Measurements from ENCODE around the gene TNF. TPM values are rescaled to one million over a fixed set of nuclear protein-coding genes. Genes with fewer than 3 reads are reported as not detected.

Gene TNF
- total RNA-seq, 1 donor from 2014 or later, result 0.47 TPM

DNA sequence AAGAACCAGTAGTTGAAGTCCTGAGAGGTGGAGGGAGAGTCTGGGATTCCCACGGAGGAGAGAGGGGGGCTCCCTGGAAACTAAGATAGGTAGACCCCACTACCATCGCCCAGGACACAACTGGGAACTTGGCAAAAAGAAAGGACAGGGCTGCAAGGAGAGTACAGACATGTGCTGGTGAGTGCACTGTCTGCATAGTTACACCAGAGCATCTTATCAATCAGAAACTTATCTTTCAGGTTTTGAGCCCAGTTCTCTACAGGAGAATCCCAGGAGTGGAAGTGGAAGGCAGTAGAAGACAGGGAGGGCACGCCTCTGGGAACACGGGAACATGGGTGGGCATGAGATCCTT lies 15.8 kb upstream of the TNF start:
- Histone ChIP-seq H3K4me3 (peak overlapping the region; percentile 21), H3K4me1 (peaks cover 48% of the 10 kb centered on the region)
- DNase-seq, result no peak

GRCh38 chr6:31559958-31560696 lies 15.2 kb upstream of the TNF start:
- H3K4me3 ChIP-seq, result peak overlapping the region; percentile 21
- H3K27ac ChIP-seq (replicated peaks), result peak overlapping the region; percentile 81
- TF ChIP-seq, protein P1, sequence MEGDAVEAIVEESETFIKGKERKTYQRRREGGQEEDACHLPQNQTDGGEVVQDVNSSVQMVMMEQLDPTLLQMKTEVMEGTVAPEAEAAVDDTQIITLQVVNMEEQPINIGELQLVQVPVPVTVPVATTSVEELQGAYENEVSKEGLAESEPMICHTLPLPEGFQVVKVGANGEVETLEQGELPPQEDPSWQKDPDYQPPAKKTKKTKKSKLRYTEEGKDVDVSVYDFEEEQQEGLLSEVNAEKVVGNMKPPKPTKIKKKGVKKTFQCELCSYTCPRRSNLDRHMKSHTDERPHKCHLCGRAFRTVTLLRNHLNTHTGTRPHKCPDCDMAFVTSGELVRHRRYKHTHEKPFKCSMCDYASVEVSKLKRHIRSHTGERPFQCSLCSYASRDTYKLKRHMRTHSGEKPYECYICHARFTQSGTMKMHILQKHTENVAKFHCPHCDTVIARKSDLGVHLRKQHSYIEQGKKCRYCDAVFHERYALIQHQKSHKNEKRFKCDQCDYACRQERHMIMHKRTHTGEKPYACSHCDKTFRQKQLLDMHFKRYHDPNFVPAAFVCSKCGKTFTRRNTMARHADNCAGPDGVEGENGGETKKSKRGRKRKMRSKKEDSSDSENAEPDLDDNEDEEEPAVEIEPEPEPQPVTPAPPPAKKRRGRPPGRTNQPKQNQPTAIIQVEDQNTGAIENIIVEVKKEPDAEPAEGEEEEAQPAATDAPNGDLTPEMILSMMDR (IDR thresholded peaks at IDR 0.05; ENCODE audit: borderline replicate concordance), result no peak
- H3K4me1 ChIP-seq, result peaks cover 48% of the 10 kb centered on the region
- H3K27me3 ChIP-seq (ENCODE audit: low read depth), result no peaks in the 10 kb centered on the region
- no peaks in the 10 kb centered on the region for H3K9me3 ChIP-seq (replicated peaks)
- H3K36me3 ChIP-seq, result peaks cover 24% of the 10 kb centered on the region
- intact Hi-C loops (cut with micrococcal nuclease), result no loop called here
- DNase-seq, result peak; percentile 63

More for the DNA sequence above, 15.8 kb upstream of the TNF start:
- peak overlapping the region; percentile 81 for H3K27ac ChIP-seq (replicated peaks)
- no peaks in the 10 kb centered on the region for H3K9me3 ChIP-seq (replicated peaks)
- no peaks in the 10 kb centered on the region for H3K27me3 ChIP-seq (ENCODE audit: low read depth)
- TF ChIP-seq, protein P1 (IDR thresholded peaks at IDR 0.05; ENCODE audit: borderline replicate concordance), result no peak
- intact Hi-C loops (cut with micrococcal nuclease), result no loop called here
- peaks cover 29% of the 10 kb centered on the region for H3K36me3 ChIP-seq

DNA sequence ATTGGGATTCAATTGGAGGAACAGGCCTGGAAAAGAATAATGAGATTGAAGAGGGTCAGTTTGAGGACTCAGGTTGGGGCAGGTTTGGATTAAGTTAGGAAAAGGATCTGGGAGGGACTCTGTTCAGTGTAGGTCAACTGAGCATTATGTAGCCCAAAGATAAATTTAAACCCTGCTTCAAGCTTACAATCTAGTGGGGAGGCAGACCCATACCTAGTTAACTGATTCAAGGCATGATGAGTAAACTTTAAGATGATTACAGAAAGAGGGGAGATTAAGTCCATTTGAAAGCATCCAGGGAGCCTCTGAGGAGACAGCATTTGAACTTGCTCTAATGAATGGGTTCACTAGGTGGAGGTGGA lies 14.7 kb upstream of the TNF start:
- TF ChIP-seq, protein P1 (IDR thresholded peaks at IDR 0.05; ENCODE audit: borderline replicate concordance), result no peak
- Histone ChIP-seq H3K27ac (replicated peaks) (peak overlapping the region; percentile 81), H3K4me3 (no peak overlapping the region), H3K4me1 (peaks cover 48% of the 10 kb centered on the region), H3K36me3 (peaks cover 24% of the 10 kb centered on the region), H3K9me3 (replicated peaks) (no peaks in the 10 kb centered on the region), H3K27me3 (ENCODE audit: low read depth) (no peaks in the 10 kb centered on the region)
- no peak for DNase-seq
- intact Hi-C loops (cut with micrococcal nuclease), result no loop called here

GRCh38 chr6:31567531-31568370 lies 7.6 kb upstream of the TNF start:
- H3K27ac ChIP-seq (replicated peaks), result no peak overlapping the region
- no peaks in the 10 kb centered on the region for H3K4me1 ChIP-seq
- no peaks in the 10 kb centered on the region for H3K9me3 ChIP-seq (replicated peaks)
- no peak overlapping the region for H3K4me3 ChIP-seq
- DNase-seq, result no peak
- H3K36me3 ChIP-seq, result no peaks in the 10 kb centered on the region
- no peaks in the 10 kb centered on the region for H3K27me3 ChIP-seq (ENCODE audit: low read depth)
- intact Hi-C loops (cut with micrococcal nuclease), result no loop called here
- TF ChIP-seq, protein P1 (IDR thresholded peaks at IDR 0.05; ENCODE audit: borderline replicate concordance), result no peak

DNA sequence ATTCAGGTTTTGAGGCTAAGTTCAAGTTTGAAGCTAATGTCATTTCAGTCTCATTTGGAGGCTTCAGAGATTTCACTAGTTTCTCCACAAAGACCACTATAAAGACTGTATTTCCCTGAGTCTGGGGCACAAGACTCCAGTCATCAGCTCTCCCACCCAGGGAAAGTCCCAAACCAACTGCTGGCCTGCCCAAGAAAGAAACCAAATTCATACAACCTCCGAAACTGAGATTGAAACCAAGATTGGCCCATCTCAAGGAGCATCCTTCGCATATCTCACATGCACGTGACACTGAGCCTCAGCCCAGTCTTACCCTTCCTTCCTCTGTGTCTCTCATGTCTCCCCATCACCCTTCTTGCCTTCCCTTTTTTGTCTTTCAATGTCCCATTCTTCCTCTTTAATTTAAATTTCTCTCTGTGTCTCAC lies 6.8 kb upstream of the TNF start:
- Histone ChIP-seq H3K27ac (replicated peaks) (no peak overlapping the region), H3K4me1 (no peaks in the 10 kb centered on the region), H3K9me3 (replicated peaks) (no peaks in the 10 kb centered on the region), H3K27me3 (ENCODE audit: low read depth) (no peaks in the 10 kb centered on the region), H3K36me3 (no peaks in the 10 kb centered on the region), H3K4me3 (no peak overlapping the region)
- intact Hi-C loops (cut with micrococcal nuclease), result no loop called here
- TF ChIP-seq, protein P1 (IDR thresholded peaks at IDR 0.05; ENCODE audit: borderline replicate concordance), result no peak
- DNase-seq, result no peak

All from left ventricle myocardium inferior (tissue), 1 donor.